HepG2 (cell line): Measurements from ENCODE around the gene SPACA6.

Experiments
- GZF1 ChIP-seq: sonication (generic); formaldehyde crosslinking; IDR thresholded peaks from 2 replicates; pipeline ENCODE4 v1.5.1; 2020; ENCODE audit warnings: mild to moderate bottlenecking, missing genetic modification reagents
- KDM4B ChIP-seq: sonication (generic); formaldehyde crosslinking; IDR thresholded peaks from 2 replicates; pipeline ENCODE4 v1.4.0; 2020; ENCODE audit warnings: missing genetic modification reagents
- NR1H2 ChIP-seq: sonication (generic); formaldehyde crosslinking; IDR thresholded peaks from 2 replicates; pipeline ENCODE4 v1.8.1; 2022; ENCODE audit warnings: low read depth, missing genetic modification reagents, borderline replicate concordance
- ZFP36 ChIP-seq: fragments of 150-350 bp; IDR thresholded peaks from 2 replicates; pipeline ENCODE4 v1.6.1; 2018; ENCODE audit warnings: borderline replicate concordance, low read length, low read depth; ENCODE audit not compliant: partially characterized antibody
- ZFP37 ChIP-seq: sonication (generic); formaldehyde crosslinking; IDR thresholded peaks from 2 replicates; pipeline ENCODE4 v1.4.0; 2020; ENCODE audit warnings: missing genetic modification reagents, borderline replicate concordance
- ZNF501 ChIP-seq: sonication (generic); formaldehyde crosslinking; IDR thresholded peaks from 2 replicates; pipeline ENCODE4 v1.5.1; 2020; ENCODE audit warnings: mild to moderate bottlenecking, moderate library complexity, missing genetic modification reagents
- TF ChIP-seq, protein P1 (sequence below): sonication (generic); formaldehyde crosslinking; conservative IDR thresholded peaks from 2 replicates; pipeline ENCODE4 v1.4.0; 2020; ENCODE audit warnings: missing genetic modification reagents
- TF ChIP-seq, protein P2 (sequence below): sonication (generic); formaldehyde crosslinking; IDR thresholded peaks from 2 replicates; pipeline ENCODE4 v1.4.0; 2020; ENCODE audit warnings: mild to moderate bottlenecking, missing genetic modification reagents, borderline replicate concordance

DNA sequence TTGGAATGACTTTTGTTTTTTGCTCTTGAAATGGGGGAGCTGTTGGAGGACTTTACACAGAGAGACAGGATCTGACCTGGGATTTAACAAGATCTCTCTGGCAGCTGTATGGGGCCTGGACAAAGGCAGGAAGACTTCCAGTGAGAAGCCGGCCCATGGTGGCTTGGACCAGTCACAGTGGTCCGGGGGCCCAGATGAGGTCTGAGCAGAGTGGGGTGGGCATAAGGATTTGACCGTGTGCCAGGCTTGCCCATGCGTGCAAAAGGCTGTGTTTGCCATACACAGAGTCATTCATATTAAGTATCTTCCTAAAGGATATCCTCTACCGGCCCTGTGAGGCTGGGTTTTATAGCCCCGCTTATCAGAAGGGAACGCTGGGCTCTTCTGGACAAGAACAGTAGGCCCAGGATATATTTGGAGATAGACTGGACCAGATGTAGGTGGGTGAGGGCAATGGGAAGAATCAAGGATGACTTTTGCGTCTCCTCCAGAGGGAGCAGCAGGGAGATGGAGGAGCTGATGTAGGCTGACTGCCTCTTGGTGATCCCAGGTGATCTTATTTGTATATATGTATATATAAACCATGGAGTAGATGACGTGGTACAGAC is 4.1 kb downstream of the SPACA6 start:
- TF ChIP-seq ZFP36 (no peak), NR1H2 (CRISPR knock-in tag) (no peak), ZNF501 (no peak), GZF1 (CRISPR knock-in tag) (no peak), ZFP37 (CRISPR knock-in tag) (no peak), KDM4B (CRISPR knock-in tag) (no peak)
- TF ChIP-seq, protein P1, sequence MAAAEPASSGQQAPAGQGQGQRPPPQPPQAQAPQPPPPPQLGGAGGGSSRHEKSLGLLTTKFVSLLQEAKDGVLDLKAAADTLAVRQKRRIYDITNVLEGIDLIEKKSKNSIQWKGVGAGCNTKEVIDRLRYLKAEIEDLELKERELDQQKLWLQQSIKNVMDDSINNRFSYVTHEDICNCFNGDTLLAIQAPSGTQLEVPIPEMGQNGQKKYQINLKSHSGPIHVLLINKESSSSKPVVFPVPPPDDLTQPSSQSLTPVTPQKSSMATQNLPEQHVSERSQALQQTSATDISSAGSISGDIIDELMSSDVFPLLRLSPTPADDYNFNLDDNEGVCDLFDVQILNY: no peak
- TF ChIP-seq, protein P2, sequence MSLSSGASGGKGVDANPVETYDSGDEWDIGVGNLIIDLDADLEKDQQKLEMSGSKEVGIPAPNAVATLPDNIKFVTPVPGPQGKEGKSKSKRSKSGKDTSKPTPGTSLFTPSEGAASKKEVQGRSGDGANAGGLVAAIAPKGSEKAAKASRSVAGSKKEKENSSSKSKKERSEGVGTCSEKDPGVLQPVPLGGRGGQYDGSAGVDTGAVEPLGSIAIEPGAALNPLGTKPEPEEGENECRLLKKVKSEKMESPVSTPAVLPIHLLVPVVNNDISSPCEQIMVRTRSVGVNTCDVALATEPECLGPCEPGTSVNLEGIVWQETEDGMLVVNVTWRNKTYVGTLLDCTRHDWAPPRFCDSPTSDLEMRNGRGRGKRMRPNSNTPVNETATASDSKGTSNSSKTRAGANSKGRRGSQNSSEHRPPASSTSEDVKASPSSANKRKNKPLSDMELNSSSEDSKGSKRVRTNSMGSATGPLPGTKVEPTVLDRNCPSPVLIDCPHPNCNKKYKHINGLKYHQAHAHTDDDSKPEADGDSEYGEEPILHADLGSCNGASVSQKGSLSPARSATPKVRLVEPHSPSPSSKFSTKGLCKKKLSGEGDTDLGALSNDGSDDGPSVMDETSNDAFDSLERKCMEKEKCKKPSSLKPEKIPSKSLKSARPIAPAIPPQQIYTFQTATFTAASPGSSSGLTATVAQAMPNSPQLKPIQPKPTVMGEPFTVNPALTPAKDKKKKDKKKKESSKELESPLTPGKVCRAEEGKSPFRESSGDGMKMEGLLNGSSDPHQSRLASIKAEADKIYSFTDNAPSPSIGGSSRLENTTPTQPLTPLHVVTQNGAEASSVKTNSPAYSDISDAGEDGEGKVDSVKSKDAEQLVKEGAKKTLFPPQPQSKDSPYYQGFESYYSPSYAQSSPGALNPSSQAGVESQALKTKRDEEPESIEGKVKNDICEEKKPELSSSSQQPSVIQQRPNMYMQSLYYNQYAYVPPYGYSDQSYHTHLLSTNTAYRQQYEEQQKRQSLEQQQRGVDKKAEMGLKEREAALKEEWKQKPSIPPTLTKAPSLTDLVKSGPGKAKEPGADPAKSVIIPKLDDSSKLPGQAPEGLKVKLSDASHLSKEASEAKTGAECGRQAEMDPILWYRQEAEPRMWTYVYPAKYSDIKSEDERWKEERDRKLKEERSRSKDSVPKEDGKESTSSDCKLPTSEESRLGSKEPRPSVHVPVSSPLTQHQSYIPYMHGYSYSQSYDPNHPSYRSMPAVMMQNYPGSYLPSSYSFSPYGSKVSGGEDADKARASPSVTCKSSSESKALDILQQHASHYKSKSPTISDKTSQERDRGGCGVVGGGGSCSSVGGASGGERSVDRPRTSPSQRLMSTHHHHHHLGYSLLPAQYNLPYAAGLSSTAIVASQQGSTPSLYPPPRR (CRISPR knock-in tag): no peak
